GM10266 (cell line): ENCODE results near the gene ZNF735.
"Not testable (repeated sequence)": the region's sequence is repeated elsewhere in the genome, so short reads cannot be mapped to it uniquely, and the experiment has no call there.

ENCODE experiments used
- DNase-seq: peaks from one replicate; pipeline ENCODE4 v3.0.0; 2012; ENCODE audit errors: extremely low spot score
- CTCF ChIP-seq: IDR thresholded peaks from 2 replicates; pipeline ENCODE4 v1.5.1; 2012; ENCODE audit warnings: mild to moderate bottlenecking, low read depth; ENCODE audit not compliant: control insufficient read depth, insufficient read depth; ENCODE audit errors: missing control alignments

Gene ZNF735

GRCh38 chr7:64223366-64223765 lies 16.4 kb downstream of the ZNF735 start:
- DNase-seq: no peak
- no peak for TF ChIP-seq CTCF

- not testable (repeated sequence) for DNase-seq
Observed at GRCh38 chr7:64228174-64228573, 21.2 kb downstream of the ZNF735 start, which contains the start of gene ZNF679. Gene ZNF679 (plus strand): TSS chr7:64228474. CDS start chr7:64249118, 20,644 bp downstream.

GRCh38 chr7:64266341-64266919 lies 59.4 kb downstream of the ZNF735 start:
- DNase-seq: no peak
- TF ChIP-seq CTCF: no peak
